ENCODE measurements around the gene SCN4A. TPM values are rescaled to one million over a fixed set of nuclear protein-coding genes. Genes with fewer than 3 reads are reported as not detected.
A peak's percentile ranks its signal among the peaks of the same experiment; 100 is the strongest.

SCN4A gene
- total and polyA plus RNA-seq, 8 donors: 0.04 to 1.7 (median 0.29) TPM

GRCh38 chr17:64001763-64002529, 29.2 kb upstream of the SCN4A start:
- intact Hi-C loops (cut with DNase I): no loop called here
- no peaks in the 10 kb centered on the region for H3K27me3 ChIP-seq
- 82 to 85% methylated on average over 12 to 14 of the region's 14 CpGs for WGBS, 2 donors
- FAIRE-seq: no peak
- TF ChIP-seq, protein P1, sequence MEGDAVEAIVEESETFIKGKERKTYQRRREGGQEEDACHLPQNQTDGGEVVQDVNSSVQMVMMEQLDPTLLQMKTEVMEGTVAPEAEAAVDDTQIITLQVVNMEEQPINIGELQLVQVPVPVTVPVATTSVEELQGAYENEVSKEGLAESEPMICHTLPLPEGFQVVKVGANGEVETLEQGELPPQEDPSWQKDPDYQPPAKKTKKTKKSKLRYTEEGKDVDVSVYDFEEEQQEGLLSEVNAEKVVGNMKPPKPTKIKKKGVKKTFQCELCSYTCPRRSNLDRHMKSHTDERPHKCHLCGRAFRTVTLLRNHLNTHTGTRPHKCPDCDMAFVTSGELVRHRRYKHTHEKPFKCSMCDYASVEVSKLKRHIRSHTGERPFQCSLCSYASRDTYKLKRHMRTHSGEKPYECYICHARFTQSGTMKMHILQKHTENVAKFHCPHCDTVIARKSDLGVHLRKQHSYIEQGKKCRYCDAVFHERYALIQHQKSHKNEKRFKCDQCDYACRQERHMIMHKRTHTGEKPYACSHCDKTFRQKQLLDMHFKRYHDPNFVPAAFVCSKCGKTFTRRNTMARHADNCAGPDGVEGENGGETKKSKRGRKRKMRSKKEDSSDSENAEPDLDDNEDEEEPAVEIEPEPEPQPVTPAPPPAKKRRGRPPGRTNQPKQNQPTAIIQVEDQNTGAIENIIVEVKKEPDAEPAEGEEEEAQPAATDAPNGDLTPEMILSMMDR (IDR thresholded peaks at IDR 0.05): no peak
- no peaks in the 10 kb centered on the region for H3K36me3 ChIP-seq
- no peaks in the 10 kb centered on the region for H3K9me3 ChIP-seq
- H3K27ac ChIP-seq: no peak overlapping the region
- H3K4me1 ChIP-seq: peaks cover 0 to 4% (median 0%) of the 10 kb centered on the region in 3 donors
- DNase-seq: peak in 2 of 6 donors; percentile 55
- ATAC-seq: peak in 2 of 4 donors; percentile 11 to 47
- H3K4me3 ChIP-seq: no peak overlapping the region

GRCh38 chr17:64001091-64001579, 28.4 kb upstream of the SCN4A start:
- Histone ChIP-seq H3K27me3 (no peaks in the 10 kb centered on the region), H3K36me3 (no peaks in the 10 kb centered on the region), H3K4me3 (no peak overlapping the region), H3K27ac (no peak overlapping the region), H3K4me1 (peaks cover 0 to 4% (median 0%) of the 10 kb centered on the region in 3 donors), H3K9me3 (no peaks in the 10 kb centered on the region)
- no peak for FAIRE-seq
- WGBS, 2 donors: 73 to 79% methylated on average over 5 to 7 of the region's 7 CpGs
- DNase-seq: peak in 1 of 6 donors; percentile 50
- TF ChIP-seq, protein P1 (IDR thresholded peaks at IDR 0.05): no peak
- ATAC-seq: no peak
- intact Hi-C loops (cut with DNase I): no loop called here

GRCh38 chr17:63999680-64000531, 27.2 kb upstream of the SCN4A start:
- TF ChIP-seq, protein P1 (IDR thresholded peaks at IDR 0.05): no peak
- no peak for FAIRE-seq
- DNase-seq: peak in 1 of 6 donors; percentile 35
- WGBS, 2 donors: 75 to 82% methylated on average over 24 to 25 of the region's 25 CpGs
- Histone ChIP-seq H3K27me3 (no peaks in the 10 kb centered on the region), H3K4me3 (no peak overlapping the region), H3K36me3 (no peaks in the 10 kb centered on the region), H3K4me1 (peaks cover 0 to 4% (median 0%) of the 10 kb centered on the region in 3 donors), H3K9me3 (no peaks in the 10 kb centered on the region), H3K27ac (no peak overlapping the region)
- intact Hi-C loops (cut with DNase I): no loop called here
- no peak for ATAC-seq

DNA sequence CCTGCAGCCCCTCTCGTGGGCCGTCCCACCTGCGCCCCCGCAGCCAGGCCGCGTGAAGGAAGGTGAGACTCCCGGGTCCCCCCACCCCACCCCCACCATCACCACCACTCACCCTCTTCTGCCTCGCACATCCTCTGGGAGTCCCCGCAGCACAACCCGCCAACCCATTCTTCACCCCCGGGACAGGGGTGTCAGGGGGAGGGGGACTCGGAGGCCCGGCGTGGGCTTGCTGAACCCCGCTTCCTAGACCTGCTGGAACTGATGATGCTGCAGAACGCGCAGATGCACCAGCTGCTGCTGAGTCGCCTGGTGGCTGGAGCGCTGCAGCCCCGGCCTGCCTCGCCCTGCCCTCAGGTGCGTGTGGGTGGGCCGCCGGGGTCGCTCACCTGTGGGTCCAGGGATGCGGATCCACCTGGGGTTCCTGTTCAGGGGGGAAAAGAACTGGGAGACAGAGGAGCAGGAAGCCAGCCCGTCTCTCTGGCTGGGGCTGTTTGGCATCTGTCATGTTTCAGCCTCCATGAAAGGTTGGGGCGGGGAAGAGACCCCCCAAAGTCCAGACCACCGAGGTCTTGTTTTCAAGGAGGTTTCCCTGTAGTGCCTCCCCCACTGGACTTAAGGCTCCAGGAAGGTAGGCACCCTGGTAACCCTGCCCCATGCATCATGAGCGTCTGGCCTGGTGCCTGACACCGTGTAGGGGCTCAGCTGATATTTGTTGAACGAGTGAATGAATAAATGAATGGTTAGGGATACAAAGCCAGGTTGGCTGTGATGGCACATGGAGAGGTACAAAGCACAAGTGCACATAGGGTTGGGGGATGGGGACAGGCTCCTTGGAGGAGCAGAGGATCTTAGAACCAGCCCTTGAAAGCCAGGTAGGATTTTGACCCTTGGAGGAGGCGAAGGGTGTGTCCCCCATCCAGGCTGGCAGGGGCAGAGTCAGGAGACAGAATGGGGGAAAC, 26.3 kb upstream of the SCN4A start:
- H3K27ac ChIP-seq: no peak overlapping the region
- FAIRE-seq (no peak), DNase-seq (peak in 2 of 6 donors; percentile 54 to 58), ATAC-seq (peak in 2 of 4 donors; percentile 7 to 18)
- H3K4me3 ChIP-seq: peak overlapping the region; percentile 11 to 61 (median 50)
- intact Hi-C loops (cut with DNase I): no loop called here
- TF ChIP-seq, protein P1 (IDR thresholded peaks at IDR 0.05): no peak
- H3K36me3 ChIP-seq: no peaks in the 10 kb centered on the region
- no peaks in the 10 kb centered on the region for H3K9me3 ChIP-seq
- H3K4me1 ChIP-seq: peaks cover 0 to 4% (median 0%) of the 10 kb centered on the region in 3 donors
- no peaks in the 10 kb centered on the region for H3K27me3 ChIP-seq
- WGBS, 2 donors: 28 to 36% methylated on average over 23 to 33 of the region's 33 CpGs

Data from pancreas (tissue), 10 donors.